GM23338 (cell line): ENCODE measurements around the gene MCU. TPM values are rescaled to one million over a fixed set of nuclear protein-coding genes. Genes with fewer than 3 reads are reported as not detected.

ENCODE experiments used
- ATAC-seq: fragments of 200-7000 bp; cut with Tn5 transposase; 3 replicates; pipeline ENCODE4 v1.9.1; 2020
- DNase-seq: peaks from one replicate; pipeline ENCODE4 v3.0.0-alpha.2; 2015; ENCODE audit warnings: low spot score
- H2AFZ ChIP-seq: fragments of 200-600 bp; sonication (generic); 2 replicates; pipeline ENCODE4 v1.8.0; 2016; ENCODE audit warnings: antibody characterized with exemption, mild to moderate bottlenecking, moderate library complexity
- H3F3A ChIP-seq: fragments of 200-600 bp; sonication (generic); replicated peaks from 2 replicates; pipeline ENCODE4 v1.8.0; 2017; ENCODE audit warnings: antibody characterized with exemption, mixed run types, low read depth
- H3K27ac ChIP-seq: fragments of 200-600 bp; sonication (generic); 2 replicates; pipeline ENCODE4 v1.6.1; 2016; ENCODE audit warnings: low read depth
- H3K27me3 ChIP-seq: fragments of 200-600 bp; sonication (generic); 2 replicates; pipeline ENCODE4 v1.8.0; 2016; ENCODE audit warnings: mild to moderate bottlenecking, mixed run types, moderate library complexity; ENCODE audit not compliant: insufficient read depth
- H3K36me3 ChIP-seq: fragments of 200-600 bp; sonication (generic); 2 replicates; pipeline ENCODE4 v1.8.0; 2016; ENCODE audit warnings: mild to moderate bottlenecking; ENCODE audit not compliant: insufficient read depth
- H3K4me1 ChIP-seq: fragments of 200-600 bp; sonication (generic); 2 replicates; pipeline ENCODE4 v1.8.0; 2016; ENCODE audit warnings: mild to moderate bottlenecking, moderate library complexity; ENCODE audit not compliant: insufficient read depth
- H3K4me2 ChIP-seq: fragments of 200-600 bp; sonication (generic); 2 replicates; pipeline ENCODE4 v1.7.1; 2017; ENCODE audit warnings: mixed run types
- H3K4me3 ChIP-seq: fragments of 200-600 bp; sonication (generic); 2 replicates; pipeline ENCODE4 v1.6.1; 2016; ENCODE audit warnings: mixed run types
- H3K79me2 ChIP-seq: fragments of 200-600 bp; sonication (generic); replicated peaks from 2 replicates; pipeline ENCODE4 v1.8.0; 2017; ENCODE audit warnings: mild to moderate bottlenecking; ENCODE audit not compliant: insufficient read depth
- H3K9me2 ChIP-seq: fragments of 200-600 bp; sonication (generic); 2 replicates; pipeline ENCODE4 v1.8.0; 2017; ENCODE audit not compliant: insufficient read depth
- H4K20me1 ChIP-seq: fragments of 200-600 bp; sonication (generic); replicated peaks from 2 replicates; pipeline ENCODE4 v1.8.0; 2017; ENCODE audit warnings: mild to moderate bottlenecking; ENCODE audit not compliant: insufficient read depth
- H3K27ac Mint-ChIP-seq: 2 replicates; pipeline ENCODE4 v1.8.0; 2020; ENCODE audit warnings: inconsistent platforms, mild to moderate bottlenecking, moderate library complexity, mixed read lengths
- H3K27me3 Mint-ChIP-seq: 3 replicates; pipeline ENCODE4 v1.8.0; 2022; ENCODE audit warnings: low read depth, mild to moderate bottlenecking, moderate library complexity, mixed read lengths, inconsistent platforms; ENCODE audit not compliant: insufficient read depth, poor library complexity
- H3K36me3 Mint-ChIP-seq: 3 replicates; pipeline ENCODE4 v1.8.0; 2021; ENCODE audit warnings: low read depth, mild to moderate bottlenecking, inconsistent platforms, moderate library complexity, mixed read lengths
- H3K4me1 Mint-ChIP-seq: 3 replicates; pipeline ENCODE4 v1.8.0; 2020; ENCODE audit warnings: mild to moderate bottlenecking, inconsistent platforms, mixed read lengths
- H3K4me3 Mint-ChIP-seq: 3 replicates; pipeline ENCODE4 v1.8.0; 2021; ENCODE audit warnings: moderate library complexity, mild to moderate bottlenecking, inconsistent platforms, mixed read lengths
- H3K9me3 Mint-ChIP-seq: 3 replicates; pipeline ENCODE4 v1.8.0; 2020; ENCODE audit warnings: moderate library complexity, mild to moderate bottlenecking, inconsistent platforms, mixed read lengths
- CREB1 ChIP-seq: fragments of 250-450 bp; sonication (Bioruptor Pico); IDR thresholded peaks from 2 replicates; pipeline ENCODE4 v1.5.0; 2020; ENCODE audit warnings: low read depth, mild to moderate bottlenecking, moderate library complexity
- CTCF ChIP-seq, 2 experiments: fragments of 200-600 bp in 1 of 2; sonication (generic) in 1 of 2; conservative IDR thresholded peaks; 2 replicates each; pipeline versions ENCODE4 v1.5.1 to v1.6.1; 2016 to 2017; ENCODE audit warnings: antibody characterized with exemption in 2 of 2, low read depth in 2 of 2, mild to moderate bottlenecking in 2 of 2, moderate library complexity in 1 of 2
- ETS1 ChIP-seq: IDR thresholded peaks from 2 replicates; pipeline ENCODE4 v1.6.1; 2016; ENCODE audit warnings: antibody characterized with exemption
- EZH2 ChIP-seq: fragments of 200-600 bp; sonication (generic); IDR thresholded peaks from one replicate; pipeline ENCODE4 v1.8.0; 2017; ENCODE audit warnings: antibody characterized with exemption, mild to moderate bottlenecking, low read depth; ENCODE audit not compliant: unreplicated experiment
- EZH2phosphoT487 ChIP-seq: fragments of 200-600 bp; sonication (generic); IDR thresholded peaks from one replicate; pipeline ENCODE4 v1.8.1; 2018; ENCODE audit warnings: antibody characterized with exemption; ENCODE audit not compliant: unreplicated experiment
- JUNB ChIP-seq: IDR thresholded peaks from one replicate; pipeline ENCODE4 v1.6.1; 2016; ENCODE audit warnings: antibody characterized with exemption; ENCODE audit not compliant: unreplicated experiment
- NANOG ChIP-seq: IDR thresholded peaks from 2 replicates; pipeline ENCODE4 v1.6.1; 2016; ENCODE audit warnings: antibody characterized with exemption, borderline replicate concordance
- POLR2AphosphoS5 ChIP-seq: IDR thresholded peaks from 2 replicates; pipeline ENCODE4 v1.6.1; 2016; ENCODE audit warnings: antibody characterized with exemption, low read depth
- REST ChIP-seq: IDR thresholded peaks from one replicate; pipeline ENCODE4 v1.6.1; 2018; ENCODE audit warnings: antibody characterized with exemption; ENCODE audit not compliant: unreplicated experiment
- STAT1 ChIP-seq: IDR thresholded peaks from one replicate; pipeline ENCODE4 v1.6.1; 2016; ENCODE audit warnings: antibody characterized with exemption; ENCODE audit not compliant: unreplicated experiment
- ZNF114 ChIP-seq: fragments of 250-450 bp; sonication (Bioruptor Pico); IDR thresholded peaks from 2 replicates; pipeline ENCODE4 v1.5.0; 2020; ENCODE audit warnings: mild to moderate bottlenecking, moderate library complexity
- ZNF462 ChIP-seq: fragments of 250-450 bp; sonication (Bioruptor Pico); IDR thresholded peaks from 2 replicates; pipeline ENCODE4 v1.5.0; 2020; ENCODE audit warnings: mild to moderate bottlenecking, moderate library complexity
- polyA plus RNA-seq: library from polyadenylated mRNA; unstranded; fragments of >200 nt; fragmentation: Nextera tagmentation; extraction: Ambion mirVana; gene quantifications from 2 replicates; pipeline ENCODE4 v1.2.1, GENCODE V29; 2016
- total RNA-seq: library from RNA; depleted of rRNA; stranded (reverse); fragments of >200 nt; shearing (Covaris generic); gene quantifications from 2 replicates; pipeline ENCODE4 v1.2.3, GENCODE V29; 2014

Gene MCU
- total and polyA plus RNA-seq, 2 experiments from 2014 or later, result 41.8 to 68.2 TPM

- Histone ChIP-seq H3K4me2 (no peak overlapping the region), H3K4me3 (no peak overlapping the region), H3K27me3 (no peaks in the 10 kb centered on the region), H2AFZ (no peak overlapping the region), H3K79me2 (no peaks in the 10 kb centered on the region), H3F3A (0 out of 2 replicates have a peak, but pooled peaks cover 5% of the 10 kb centered on the region), H3K9me2 (no peaks in the 10 kb centered on the region), H3K4me1 (peaks cover 11% of the 10 kb centered on the region; the same call in 1 of the 2 replicates), H4K20me1 (no peaks in the 10 kb centered on the region), H3K27ac (no peak overlapping the region), H3K36me3 (no peaks in the 10 kb centered on the region)
- Mint-ChIP-seq H3K4me3 (no peak overlapping the region), H3K36me3 (no peaks in the 10 kb centered on the region), H3K27ac (no peak overlapping the region), H3K9me3 (no peaks in the 10 kb centered on the region), H3K4me1 (peaks cover 5% of the 10 kb centered on the region; the same call in 2 of the 3 replicates), H3K27me3 (peaks cover 3% of the 10 kb centered on the region)
- DNase-seq (no peak), ATAC-seq (no peak)
- TF ChIP-seq JUNB (no peak), EZH2phosphoT487 (no peak), ZNF462 (CRISPR knock-in tag) (no peak), ETS1 (no peak), REST (no peak), ZNF114 (CRISPR knock-in tag) (no peak), CTCF (conservative IDR thresholded peaks at IDR 0.05; ENCODE audit: low read depth in 2 of 2) (no peak), STAT1 (no peak), POLR2AphosphoS5 (no peak), NANOG (no peak), CREB1 (CRISPR knock-in tag) (no peak), EZH2 (no peak)
Observed at GRCh38 chr10:72660220-72660619, 31.7 kb upstream of the MCU start.
